Measurements from ENCODE around the gene BRD3OS. TPM values are rescaled to one million over a fixed set of nuclear protein-coding genes. Genes with fewer than 3 reads are reported as not detected.

The BRD3OS gene
- total and polyA plus RNA-seq, 2 donors (not counting 3 experiments of a cell fraction or from before 2014, with no cell fraction given): 11.9 to 15.4 TPM

DNA sequence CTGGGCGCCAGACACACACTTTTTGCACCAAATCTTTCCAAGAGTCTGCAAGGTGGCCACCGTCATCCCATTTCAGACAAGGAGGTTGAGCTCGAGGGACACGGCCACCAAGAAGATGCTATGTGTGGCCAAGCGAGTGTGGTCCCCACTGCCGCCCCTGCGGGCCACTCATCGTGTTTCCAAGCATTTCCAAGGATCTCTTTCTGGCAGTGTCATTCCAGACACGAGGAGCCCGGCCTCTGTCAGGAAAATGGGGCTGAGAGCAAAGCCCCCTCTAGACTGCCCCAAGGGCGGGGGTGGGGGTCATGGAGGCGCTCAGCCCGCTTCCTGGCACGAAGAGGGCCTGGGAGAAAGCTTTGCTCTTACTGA is 43.7 kb upstream of the BRD3OS start:
- Histone ChIP-seq H3K27ac (ENCODE audit: insufficient read depth, low read depth, low read length) (no peak overlapping the region), H4K20me1 (replicated peaks; ENCODE audit: control insufficient read depth, extremely low read depth, insufficient read depth, low read length) (no peaks in the 10 kb centered on the region), H3K27me3 (ENCODE audit: control insufficient read depth in 2 of 2, insufficient read depth in 2 of 2, low read length in 2 of 2) (no peaks in the 10 kb centered on the region), H3K79me2 (ENCODE audit: control insufficient read depth, insufficient read depth, low read length) (peaks cover 93% of the 10 kb centered on the region), H3K4me2 (ENCODE audit: insufficient read depth, low read length) (no peak overlapping the region), H3K36me3 (ENCODE audit: control insufficient read depth in 2 of 2, extremely low read depth in 1 of 2, insufficient read depth in 2 of 2, low read length in 2 of 2) (no peaks in the 10 kb centered on the region), H2AFZ (ENCODE audit: low read depth, low read length) (no peak overlapping the region), H3K9ac (replicated peaks; ENCODE audit: extremely low read depth, insufficient read depth, low read length) (no peak overlapping the region), H3K4me3 (replicated peaks in 1 of 3; ENCODE audit: insufficient read depth in 1 of 3, low read depth in 1 of 3, low read length in 3 of 3) (no peak overlapping the region), H3K4me1 (ENCODE audit: control insufficient read depth, extremely low read depth, insufficient read depth, low read length) (peaks cover 14% of the 10 kb centered on the region), H3K9me1 (replicated peaks; ENCODE audit: control insufficient read depth, extremely low read depth, insufficient read depth, low read length) (no peaks in the 10 kb centered on the region), H3K9me3 (replicated peaks; ENCODE audit: control insufficient read depth, insufficient read depth, low read length) (no peaks in the 10 kb centered on the region)
- BruUV-seq (replicated peaks): no TSS peak
- DNase-seq (ENCODE audit: low read depth, low spot score) (no peak), FAIRE-seq (no peak)
- dilution Hi-C loops (cut with MboI; ENCODE audit: extremely low pct_ligation_motif_present, low sequenced_read_pairs): no loop called here
- no peak for TF ChIP-seq POLR2AphosphoS5 (IDR thresholded peaks at IDR 0.05; ENCODE audit: insufficient read depth, low read depth, low read length)
- no peak for TF ChIP-seq JUN (IDR thresholded peaks at IDR 0.05; ENCODE audit: borderline replicate concordance, insufficient read depth, insufficient read length, low read depth)
- TF ChIP-seq, protein P1, sequence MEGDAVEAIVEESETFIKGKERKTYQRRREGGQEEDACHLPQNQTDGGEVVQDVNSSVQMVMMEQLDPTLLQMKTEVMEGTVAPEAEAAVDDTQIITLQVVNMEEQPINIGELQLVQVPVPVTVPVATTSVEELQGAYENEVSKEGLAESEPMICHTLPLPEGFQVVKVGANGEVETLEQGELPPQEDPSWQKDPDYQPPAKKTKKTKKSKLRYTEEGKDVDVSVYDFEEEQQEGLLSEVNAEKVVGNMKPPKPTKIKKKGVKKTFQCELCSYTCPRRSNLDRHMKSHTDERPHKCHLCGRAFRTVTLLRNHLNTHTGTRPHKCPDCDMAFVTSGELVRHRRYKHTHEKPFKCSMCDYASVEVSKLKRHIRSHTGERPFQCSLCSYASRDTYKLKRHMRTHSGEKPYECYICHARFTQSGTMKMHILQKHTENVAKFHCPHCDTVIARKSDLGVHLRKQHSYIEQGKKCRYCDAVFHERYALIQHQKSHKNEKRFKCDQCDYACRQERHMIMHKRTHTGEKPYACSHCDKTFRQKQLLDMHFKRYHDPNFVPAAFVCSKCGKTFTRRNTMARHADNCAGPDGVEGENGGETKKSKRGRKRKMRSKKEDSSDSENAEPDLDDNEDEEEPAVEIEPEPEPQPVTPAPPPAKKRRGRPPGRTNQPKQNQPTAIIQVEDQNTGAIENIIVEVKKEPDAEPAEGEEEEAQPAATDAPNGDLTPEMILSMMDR (IDR thresholded peaks at IDR 0.05; ENCODE audit: extremely low read depth in 1 of 2, insufficient read depth in 1 of 2, low read depth in 1 of 2, low read length in 2 of 2): no peak
- no peak for TF ChIP-seq GATA2 (IDR thresholded peaks at IDR 0.05; ENCODE audit: insufficient read depth, insufficient read length, low read depth, low read length)
- TF ChIP-seq FOS (IDR thresholded peaks at IDR 0.05; ENCODE audit: borderline replicate concordance, insufficient read depth, low read length): no peak
- TF ChIP-seq, protein P2, sequence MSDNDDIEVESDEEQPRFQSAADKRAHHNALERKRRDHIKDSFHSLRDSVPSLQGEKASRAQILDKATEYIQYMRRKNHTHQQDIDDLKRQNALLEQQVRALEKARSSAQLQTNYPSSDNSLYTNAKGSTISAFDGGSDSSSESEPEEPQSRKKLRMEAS (IDR thresholded peaks at IDR 0.05; ENCODE audit: insufficient read depth, insufficient read length): no peak
- intact Hi-C loops (cut with micrococcal nuclease): no loop called here
- ChIA-PET CTCF (no interaction called here), POLR2A (no interaction called here)
